NCI-H2227 treated with DMSO at 0.1 percent for 48 hours (cell line): ENCODE results near the gene NGDN.
A peak's percentile ranks its signal among the peaks of the same experiment; 100 is the strongest.
"Not testable (repeated sequence)": the region's sequence is repeated elsewhere in the genome, so short reads cannot be mapped to it uniquely, and the experiment has no call there.

Source experiments
- DNase-seq: peaks from one replicate; lab custom pipeline; 2025; lab: John Stamatoyannopoulos, UW

Gene NGDN, protein sequence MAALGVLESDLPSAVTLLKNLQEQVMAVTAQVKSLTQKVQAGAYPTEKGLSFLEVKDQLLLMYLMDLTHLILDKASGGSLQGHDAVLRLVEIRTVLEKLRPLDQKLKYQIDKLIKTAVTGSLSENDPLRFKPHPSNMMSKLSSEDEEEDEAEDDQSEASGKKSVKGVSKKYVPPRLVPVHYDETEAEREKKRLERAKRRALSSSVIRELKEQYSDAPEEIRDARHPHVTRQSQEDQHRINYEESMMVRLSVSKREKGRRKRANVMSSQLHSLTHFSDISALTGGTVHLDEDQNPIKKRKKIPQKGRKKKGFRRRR

DNA sequence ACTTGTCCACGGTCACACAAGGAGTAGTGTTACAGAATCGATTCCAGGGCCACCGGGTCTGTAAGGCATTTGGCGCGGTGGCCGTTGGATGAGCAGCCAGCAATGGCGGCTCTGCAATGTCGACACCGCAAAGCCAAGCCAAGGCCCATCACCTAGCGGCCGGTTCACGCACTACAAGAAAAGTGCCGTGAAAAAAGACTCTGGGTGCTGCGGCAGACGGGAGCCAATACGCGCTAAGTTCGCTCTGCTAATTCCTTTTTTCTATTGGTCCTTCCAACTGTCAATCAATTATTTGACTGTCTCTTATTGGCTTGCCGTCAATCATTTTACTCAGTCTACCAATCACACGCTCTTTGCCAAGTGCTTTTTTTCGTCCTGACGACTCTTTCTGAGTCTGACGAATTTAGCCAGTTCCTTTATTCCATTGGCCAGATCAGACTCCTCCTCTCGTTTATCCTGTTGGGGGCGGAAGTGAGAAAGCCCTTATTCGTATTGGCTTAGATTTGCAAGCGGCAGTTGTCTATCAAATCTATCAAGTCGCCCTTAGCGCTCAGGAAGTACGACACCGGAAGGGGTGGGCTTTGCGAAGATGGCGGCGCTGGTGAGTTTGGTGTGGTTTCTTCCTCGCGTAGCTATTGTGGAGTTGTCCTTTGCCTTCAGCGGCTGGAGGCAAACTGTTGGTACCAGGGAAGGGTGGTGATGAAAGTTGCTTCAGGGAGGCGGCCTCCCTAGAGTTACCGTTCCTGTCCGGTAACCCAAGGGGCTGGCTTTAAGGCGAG, at the start of gene NGDN:
Gene NGDN, plus strand, starts transcription at position 577 of the 779 bp plus-strand sequence. Its CDS starts 13 bp downstream, at position 590.
- DNase-seq: peak; percentile 100

DNA sequence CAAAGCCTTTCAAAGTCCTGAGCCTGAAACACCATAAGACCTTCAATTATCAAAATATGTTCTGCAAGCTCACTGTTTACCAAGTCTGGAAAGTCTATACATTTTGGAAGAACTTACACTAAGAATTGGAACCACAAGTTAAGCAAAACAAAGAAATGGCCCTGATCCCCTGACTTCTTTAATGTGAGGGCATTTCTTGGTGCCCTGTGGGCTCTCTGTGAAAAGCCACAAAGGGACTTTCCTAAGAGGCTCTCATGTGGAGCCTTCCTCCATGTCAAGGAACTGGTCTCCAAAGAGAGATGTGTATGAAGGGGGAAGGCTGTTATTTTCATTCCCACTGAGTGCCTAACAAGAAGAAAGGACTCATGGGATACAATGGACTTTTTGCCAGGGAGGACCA, 47.9 kb upstream of the NGDN start:
- no peak for DNase-seq

DNA sequence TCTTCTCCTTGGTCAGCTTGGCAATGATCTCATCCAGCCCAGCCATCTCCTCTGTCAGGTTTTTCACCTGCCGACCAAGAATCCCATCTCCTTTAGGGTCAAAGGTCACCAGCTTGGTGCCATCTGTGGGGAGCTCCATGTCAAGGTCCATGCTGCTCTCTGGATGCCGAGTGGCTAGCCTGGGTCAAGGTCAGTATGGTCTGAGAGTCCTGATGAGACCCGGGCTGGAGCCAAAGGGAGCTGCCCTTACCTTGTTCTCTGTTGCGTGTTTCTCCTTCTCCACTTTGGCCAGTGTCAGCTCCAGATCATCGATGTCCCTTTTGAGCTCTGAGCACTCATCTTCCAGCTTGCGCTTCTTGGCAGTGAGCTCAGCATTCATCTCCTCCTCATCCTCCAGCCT, 45.8 kb upstream of the NGDN start:
- DNase-seq: no peak

DNA sequence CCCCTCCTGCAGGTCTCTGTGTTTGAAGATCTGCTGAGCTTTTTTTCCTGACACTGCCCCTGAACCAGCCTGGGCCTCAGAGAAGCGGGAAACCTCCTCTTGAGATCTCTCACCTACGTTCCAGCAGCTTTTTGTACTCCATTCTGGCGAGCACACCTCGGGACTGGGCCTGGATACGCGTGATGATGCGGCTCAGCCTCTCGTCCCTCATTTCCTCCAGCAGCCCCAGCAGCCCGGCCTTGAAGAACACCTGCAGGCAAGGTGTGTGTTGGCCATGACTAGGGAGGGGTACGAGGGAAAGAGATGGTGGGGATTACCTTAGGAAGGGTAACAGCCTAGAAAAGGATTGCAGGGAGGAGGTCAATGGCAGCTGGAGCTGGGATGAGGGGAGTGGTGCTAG, 44.3 kb upstream of the NGDN start:
- no peak for DNase-seq

DNA sequence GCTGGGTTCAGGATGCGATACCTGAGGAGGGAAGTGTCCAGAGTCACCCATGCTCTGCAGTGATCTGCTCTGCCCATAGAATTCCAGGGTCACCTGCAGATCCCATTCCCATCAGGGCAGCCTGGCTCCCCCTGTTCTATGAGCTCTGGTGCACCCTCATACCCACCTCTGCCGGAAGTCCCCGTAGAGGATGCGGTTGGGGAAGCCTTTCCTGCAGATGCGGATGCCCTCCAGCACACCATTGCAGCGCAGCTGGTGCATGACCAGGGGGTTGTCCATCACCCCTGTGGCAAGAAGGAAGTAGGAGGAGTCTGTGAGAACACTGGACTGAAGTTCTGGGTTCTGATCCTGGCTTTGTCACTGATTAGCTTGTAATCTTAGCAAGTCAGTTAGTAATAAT, 43.7 kb upstream of the NGDN start:
- DNase-seq: not testable (repeated sequence)

DNA sequence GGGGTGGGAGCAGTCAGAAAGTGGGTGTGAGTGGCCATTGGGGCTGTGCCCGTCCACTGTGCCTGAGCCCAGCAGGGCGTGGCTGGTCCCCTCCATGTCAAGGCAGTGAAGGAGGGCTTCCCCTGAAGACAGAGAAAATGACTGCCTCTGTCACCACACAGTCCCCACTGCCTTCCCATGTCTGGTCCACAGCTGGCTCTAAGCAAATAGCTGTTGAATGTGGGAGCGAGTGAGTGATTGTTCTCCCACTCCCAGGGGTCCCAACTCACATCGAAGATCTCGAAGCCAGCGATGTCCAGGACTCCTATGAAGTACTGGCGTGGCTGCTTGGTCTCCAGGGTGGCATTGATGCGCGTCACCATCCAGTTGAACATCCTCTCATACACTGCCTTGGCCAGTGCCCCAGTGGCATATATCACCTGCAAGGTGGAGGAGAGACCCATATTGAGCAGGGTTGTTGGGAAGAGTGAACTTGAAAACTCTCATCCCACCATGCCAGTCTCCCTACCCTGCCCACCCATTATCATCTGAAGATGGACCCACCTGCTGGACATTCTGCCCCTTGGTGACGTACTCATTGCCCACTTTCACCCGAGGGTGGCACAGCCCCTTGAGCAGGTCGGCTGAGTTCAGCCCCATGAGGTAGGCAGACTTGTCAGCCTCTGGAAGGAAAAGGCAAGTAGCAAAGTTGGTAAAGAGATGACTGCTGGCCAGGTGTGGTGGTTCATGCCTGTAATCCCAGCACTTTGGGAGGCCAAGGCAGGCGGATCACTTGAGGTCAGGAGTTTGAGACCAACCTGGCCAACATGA, 40.6 kb upstream of the NGDN start:
- DNase-seq: no peak

DNA sequence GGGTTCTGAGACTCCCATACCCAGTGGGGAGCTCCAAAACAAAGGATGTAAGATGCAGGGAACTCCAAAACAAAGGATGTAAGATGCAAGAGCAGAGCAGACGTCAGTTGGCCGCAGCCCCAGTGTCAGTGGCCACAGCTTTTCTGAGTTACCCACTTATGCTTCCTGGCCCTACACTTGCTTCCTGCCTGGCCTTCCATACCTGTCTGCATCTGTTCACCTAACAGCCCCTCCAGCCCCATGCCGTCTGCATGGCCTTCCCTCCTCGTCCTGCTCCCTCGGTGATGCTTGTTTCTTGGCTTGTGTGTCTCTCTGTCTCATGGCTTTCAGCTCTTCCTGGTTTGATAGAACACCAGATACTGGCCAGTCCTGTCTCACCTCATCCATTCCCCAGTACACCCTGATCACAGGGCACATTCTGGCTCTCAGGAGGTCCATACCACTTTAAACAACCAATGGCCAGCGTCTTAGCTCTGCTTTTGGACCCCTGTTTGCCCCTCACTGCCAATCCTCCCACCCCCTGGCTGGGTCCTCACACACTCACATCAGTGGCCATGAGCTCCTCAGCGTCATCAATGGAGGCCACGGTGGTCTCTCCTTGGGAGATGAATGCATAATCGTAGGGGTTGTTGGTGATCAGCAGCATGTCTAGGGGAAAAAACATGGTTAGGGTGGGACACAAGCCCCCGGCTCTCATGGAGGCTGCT, 39.3 kb upstream of the NGDN start:
- no peak for DNase-seq

DNA sequence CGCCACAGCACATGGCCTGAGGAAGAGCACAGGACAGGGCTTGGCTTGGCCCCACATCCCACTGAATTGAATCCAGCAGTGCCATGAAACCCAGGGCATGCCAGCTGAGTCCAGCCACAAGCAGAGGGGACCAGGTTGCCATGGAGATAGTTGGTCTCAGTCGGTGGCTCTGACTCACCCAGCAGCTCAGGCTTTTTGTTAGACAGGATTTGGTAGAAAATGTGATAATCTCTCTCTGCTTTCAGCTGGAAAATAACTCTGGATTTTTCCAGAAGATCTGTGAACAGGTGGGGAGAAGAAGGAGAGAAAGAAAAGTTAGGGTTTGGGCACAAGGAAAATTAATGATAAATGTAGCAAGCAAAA, 38.8 kb upstream of the NGDN start:
- peak; percentile 14 for DNase-seq

DNA sequence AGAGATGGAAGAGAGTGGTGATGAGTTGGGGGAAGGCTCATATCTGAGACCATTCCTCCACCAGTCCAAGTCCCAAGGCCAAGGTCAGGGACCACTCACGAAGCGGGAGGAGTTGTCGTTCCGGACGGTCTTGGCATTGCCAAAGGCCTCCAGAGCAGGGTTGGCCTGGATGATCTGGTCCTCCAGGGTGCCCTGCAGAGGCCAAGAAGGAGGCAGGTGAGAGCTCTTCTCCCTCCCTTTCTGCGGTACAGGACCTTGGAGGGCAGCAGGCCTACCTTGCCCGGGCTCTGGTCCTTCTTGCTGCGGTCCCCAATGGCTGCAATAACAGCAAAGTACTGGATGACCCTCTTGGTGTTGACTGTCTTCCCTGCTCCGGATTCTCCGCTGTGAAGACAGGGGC, 38.0 kb upstream of the NGDN start:
- no peak for DNase-seq

DNA sequence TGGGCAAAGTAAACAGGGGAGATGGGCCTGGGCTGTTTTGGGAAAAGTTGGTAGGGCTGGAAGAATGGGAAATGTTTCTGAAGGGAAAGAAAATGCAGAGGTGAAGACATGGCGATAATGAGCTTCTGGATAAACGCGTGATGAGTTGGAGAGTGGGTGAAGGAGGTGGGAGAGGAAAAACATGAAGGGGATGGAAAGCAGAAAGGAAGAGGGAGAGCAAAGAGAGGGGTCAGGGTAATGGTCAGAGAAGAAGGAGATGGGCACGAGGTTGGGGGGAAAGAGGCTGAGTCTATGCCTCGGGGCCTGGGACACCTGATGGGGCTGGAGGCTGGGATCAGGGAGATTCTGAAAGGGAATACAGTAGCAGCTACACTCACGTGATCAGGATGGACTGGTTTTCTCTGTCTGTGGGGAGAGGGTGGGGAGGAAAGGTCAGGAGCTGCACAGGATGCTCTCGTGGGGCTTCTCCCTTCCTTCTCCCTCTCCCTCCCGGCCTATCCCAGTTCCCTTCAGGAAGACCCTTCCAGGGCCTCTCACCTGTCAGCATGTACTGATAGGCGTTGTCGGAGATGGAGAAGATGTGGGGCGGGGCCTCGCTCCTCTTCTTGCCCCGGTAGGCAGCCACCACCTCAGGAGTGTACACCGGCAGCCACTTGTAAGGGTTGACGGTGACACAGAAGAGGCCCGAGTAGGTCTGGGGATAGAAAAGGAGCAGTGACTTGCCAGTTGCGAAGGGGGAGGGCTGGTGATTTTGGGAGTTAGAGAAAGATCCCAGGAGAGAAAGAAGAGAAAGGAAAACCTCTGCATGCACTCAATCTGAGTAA, 37.2 kb upstream of the NGDN start:
- no peak for DNase-seq

DNA sequence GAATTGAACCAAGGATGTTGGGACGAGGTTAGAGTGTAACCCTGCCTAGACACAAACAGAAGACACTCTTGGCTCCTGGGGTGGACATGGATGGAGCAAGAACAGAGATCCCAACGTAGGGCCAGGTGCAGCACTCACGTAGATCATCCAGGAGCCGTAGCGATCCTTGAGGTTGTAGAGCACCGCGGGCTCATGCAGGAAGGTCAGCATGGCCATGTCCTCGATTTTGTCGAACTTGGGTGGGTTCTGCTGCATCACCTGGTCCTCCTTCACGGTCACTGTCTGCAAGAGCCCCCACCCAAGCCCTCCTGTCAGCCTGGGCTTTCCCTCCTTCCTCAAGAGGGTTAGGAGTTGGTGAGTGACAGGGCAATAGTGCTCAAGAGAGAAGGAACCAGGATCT, 36.6 kb upstream of the NGDN start:
- no peak for DNase-seq

DNA sequence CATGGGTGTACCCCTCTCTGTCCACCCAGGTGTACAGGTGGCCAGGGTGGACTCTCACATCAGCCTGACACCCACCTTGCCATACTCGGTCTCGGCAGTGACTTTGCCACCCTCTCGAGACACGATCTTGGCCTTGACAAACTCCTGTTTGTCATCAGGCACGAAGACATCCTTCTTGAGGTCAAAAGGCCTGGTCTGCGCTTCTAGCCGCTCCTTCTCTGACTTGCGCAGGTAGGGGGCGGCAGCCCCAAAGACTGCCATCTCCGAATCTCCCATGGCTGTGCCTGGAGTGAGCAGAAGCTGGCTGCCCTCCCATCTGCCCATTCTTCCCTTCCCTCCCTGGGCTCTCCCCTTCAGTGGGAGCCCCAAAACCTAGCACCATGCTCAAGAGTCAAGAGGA, 36.0 kb upstream of the NGDN start:
- DNase-seq: no peak

DNA sequence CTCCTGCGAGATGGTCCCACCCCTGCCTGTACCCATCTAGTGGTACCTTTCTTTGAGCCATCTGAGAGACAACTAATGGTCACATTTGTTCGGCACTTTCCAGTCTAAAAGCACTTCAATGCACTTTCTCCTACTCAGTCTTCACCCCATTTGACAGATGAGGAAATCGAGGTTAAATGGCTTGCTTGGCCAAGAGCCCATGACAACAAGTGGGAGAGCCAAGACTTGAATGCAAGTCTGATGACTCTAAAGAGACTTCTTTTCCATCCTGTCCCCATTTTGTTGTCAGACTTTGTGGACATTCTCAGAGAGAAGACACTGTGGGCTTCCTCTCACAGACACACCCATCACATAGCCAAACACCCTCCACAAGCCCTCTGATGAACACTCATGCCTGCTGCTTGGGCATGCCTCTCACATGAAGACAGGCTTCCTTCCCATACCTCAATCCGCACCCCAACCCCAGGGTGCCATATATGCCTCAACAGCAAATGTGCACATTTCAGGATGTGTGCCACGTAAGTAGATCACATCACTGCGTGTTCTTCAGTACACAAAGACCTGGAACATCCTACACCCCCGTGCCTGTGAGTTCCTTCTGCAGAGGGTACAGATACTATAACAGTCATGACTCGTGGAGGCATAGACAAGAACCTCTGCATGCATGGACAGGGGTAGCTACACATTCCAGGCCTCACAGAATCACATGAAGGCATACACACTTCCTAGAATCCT, 34.8 kb upstream of the NGDN start:
- no peak for DNase-seq

DNA sequence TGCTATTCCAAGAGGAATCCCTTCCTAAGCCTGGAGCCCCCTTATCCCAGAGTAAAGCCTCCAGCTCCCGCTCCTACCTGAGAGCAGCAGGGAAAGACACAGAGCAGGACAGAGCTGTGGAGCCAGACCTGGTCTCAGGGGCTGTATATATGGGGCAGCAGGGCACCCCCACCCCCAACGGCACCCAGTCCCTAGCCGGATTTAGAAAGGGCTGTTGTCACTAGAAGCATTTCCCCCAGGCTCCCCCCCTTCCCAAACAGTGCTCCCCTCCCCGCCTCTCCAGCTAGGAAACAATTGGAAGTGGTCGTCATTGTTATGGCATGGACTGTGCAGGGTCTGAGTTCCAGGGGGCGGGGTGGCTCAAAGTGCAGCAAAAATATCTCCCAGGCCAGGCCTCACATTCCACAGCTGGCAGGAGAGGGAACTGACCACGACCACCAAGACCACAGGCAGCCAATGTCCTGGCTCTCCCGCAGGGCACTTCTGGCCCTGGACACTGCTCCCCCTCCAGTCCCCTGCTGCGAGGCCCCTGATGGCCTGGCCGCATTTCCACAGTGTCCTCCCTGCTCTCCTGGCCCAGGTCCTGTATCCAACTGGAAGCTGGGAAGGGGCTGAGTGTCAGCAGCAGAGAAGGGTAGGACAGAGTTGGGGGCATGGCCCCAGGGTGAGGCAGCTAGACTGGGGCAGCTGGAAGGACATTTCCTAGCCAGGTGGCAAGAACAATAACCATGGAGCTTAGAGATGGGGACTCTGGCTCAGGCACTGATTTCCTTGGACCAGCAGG, 33.8 kb upstream of the NGDN start, which contains the start of gene MYH7:
Gene MYH7, minus strand, starts transcription at position 118 of the 784 bp plus-strand sequence. CDS start 1,928 bp downstream, outside the sequence.
- no peak for DNase-seq

DNA sequence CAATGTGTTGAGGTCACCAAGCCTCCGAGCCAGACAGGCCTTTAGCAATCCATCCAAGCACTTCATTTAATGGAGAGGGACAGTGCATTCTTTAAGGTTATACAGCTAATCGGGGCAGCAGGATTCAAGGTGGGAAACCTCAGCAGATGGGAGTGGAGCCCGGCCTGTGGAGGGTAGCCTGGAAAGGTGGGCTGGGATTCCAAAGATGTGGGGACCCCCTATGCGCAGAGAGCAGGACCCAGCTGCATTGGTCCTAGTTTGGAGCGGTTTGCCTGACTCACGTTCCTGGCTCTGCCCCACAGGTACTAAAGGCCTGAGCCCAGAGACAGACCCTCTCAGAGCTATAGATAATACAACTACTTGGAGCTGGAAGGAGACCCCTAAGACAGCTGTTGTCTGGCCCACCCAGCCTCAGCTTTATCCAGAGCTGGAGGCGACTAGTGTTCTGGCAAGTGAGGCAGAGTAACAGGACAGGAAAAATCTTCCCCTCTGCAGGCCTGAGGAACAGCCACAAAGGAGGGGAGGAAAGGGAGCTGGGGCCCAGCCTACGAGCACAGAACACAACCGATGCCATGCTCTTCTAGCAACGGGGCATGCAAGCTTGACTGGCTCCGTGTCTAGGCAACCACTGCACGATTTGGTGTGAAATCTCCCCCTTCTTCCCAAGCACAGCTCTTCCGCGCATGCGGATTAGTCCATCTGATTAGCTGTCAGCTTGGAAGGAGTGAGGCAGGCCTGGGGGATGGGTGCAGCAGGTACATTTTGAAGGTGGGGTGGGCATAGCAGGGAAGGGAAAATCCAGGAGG, 33.0 kb upstream of the NGDN start:
- no peak for DNase-seq

DNA sequence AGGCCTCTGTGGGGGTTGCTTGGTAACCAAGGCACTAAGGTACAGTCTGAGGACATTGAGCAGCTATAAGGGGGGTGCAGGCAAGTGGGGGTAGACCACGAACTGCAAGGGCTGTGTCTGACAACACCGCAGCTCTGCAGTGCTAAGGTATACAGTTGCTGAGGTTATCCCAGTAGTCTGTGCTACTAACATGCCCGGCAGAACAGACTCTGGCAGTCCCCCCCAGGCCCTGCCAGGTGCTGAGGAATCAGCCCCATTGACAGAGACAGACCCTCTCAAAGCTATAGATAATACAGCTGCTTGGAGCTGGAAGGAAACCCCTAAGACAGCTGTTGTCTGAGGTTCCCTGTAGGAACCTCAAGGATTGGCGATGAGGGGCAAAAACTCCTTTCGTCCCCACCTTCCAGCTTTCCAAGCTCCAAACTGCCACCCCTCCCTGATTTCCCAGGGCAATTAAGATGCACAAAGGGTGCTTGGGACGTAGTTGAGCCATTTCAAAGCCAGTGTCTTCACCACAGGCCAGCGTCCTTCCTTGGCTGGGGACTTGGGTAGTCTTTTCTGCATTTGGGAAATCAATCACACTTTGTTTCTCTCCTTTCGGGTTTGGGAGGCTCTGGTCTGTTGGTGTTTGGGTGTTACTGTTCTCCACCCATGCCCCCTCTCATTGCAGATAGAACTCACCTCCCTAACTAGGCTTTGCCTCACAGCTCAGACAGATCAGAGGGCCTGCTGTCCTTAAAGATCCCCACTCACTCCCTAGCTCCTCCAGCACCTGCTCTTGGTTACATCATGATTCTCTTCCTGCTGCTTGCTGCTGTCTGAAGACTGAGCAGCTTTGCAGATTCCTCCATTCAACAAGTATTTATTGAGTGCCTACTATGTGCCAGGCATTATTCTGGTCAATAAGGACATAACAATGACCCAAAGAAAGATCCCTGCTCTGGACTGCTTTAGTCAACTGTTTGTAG, 32.1 kb upstream of the NGDN start:
- no peak for DNase-seq
